Mesothelial cell of epicardium (in vitro differentiated cells): ENCODE results near the gene KCNK15. TPM values are rescaled to one million over a fixed set of nuclear protein-coding genes. Genes with fewer than 3 reads are reported as not detected.

Experiments used
- DNase-seq, 2 experiments: peaks; one replicate each; pipeline ENCODE4 v3.0.0; 2021; ENCODE audit warnings: low spot score in 2 of 2; ENCODE audit not compliant: unreplicated experiment in 2 of 2
- H3K27ac Mint-ChIP-seq: 2 replicates; pipeline ENCODE4 v1.8.0; 2021; ENCODE audit warnings: mixed read lengths
- H3K27me3 Mint-ChIP-seq: 2 replicates; pipeline ENCODE4 v1.8.0; 2021; ENCODE audit warnings: low read depth, mixed read lengths
- H3K36me3 Mint-ChIP-seq: 2 replicates; pipeline ENCODE4 v1.8.0; 2021; ENCODE audit warnings: mixed read lengths
- H3K4me1 Mint-ChIP-seq: 2 replicates; pipeline ENCODE4 v1.8.0; 2021; ENCODE audit warnings: mixed read lengths
- H3K4me3 Mint-ChIP-seq: 2 replicates; pipeline ENCODE4 v1.8.0; 2021; ENCODE audit warnings: mild to moderate bottlenecking, moderate library complexity, mixed read lengths
- H3K9me3 Mint-ChIP-seq: 2 replicates; pipeline ENCODE4 v1.8.0; 2021; ENCODE audit warnings: mixed read lengths
- total RNA-seq: library from RNA; stranded (reverse); gene quantifications from 3 replicates; pipeline ENCODE4 v1.2.1, GENCODE V29; 2021
- TF ChIP-seq, protein P1 (sequence below): fragments of 200-600 bp; sonication (generic); IDR thresholded peaks from one replicate; pipeline ENCODE4 v1.5.0; 2021; ENCODE audit warnings: antibody characterized with exemption; ENCODE audit not compliant: unreplicated experiment

The KCNK15 gene
- total RNA-seq, 1 donor from 2014 or later = 0.27 TPM

DNA sequence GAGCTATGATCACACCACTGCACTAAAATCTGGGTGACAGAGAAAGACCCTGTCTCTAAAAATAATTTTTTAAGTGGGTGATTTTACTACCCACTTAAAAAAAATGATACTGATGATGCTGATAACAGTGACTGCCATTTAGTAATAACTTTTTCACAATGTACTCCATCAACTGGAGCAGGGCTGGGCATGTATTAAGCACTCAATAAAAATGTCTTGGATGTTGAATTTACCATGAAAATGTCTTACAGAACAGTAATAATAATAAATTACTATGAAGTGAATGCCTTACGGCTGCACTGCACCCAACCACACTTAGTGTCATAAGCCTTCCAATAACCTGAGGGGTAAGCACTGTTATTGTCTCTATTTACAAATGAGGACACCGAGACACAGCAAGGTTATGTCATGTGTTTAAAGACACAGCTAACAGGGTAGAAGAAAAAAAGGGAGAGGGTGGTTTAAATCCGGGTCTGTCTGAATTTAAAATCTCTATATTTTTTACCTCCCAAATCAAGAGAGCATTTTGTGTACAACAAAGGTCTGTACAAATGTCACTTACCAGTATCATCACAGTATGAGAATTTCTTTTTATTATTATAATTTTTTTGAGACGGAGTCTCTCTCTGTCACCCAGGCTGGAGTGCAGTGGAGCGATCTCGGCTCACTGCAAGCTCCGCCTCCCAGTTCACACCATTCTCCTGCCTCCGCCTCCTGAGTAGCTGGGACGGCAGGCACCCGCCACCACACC lies 43.2 kb downstream of the KCNK15 start:
- TF ChIP-seq, protein P1, sequence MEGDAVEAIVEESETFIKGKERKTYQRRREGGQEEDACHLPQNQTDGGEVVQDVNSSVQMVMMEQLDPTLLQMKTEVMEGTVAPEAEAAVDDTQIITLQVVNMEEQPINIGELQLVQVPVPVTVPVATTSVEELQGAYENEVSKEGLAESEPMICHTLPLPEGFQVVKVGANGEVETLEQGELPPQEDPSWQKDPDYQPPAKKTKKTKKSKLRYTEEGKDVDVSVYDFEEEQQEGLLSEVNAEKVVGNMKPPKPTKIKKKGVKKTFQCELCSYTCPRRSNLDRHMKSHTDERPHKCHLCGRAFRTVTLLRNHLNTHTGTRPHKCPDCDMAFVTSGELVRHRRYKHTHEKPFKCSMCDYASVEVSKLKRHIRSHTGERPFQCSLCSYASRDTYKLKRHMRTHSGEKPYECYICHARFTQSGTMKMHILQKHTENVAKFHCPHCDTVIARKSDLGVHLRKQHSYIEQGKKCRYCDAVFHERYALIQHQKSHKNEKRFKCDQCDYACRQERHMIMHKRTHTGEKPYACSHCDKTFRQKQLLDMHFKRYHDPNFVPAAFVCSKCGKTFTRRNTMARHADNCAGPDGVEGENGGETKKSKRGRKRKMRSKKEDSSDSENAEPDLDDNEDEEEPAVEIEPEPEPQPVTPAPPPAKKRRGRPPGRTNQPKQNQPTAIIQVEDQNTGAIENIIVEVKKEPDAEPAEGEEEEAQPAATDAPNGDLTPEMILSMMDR = no peak
- no peak overlapping the region for H3K27ac Mint-ChIP-seq
- DNase-seq = no peak
- no peak overlapping the region for H3K4me3 Mint-ChIP-seq
- no peaks in the 10 kb centered on the region for H3K4me1 Mint-ChIP-seq
- peaks cover 21% of the 10 kb centered on the region for H3K27me3 Mint-ChIP-seq
- no peaks in the 10 kb centered on the region for H3K36me3 Mint-ChIP-seq
- no peaks in the 10 kb centered on the region for H3K9me3 Mint-ChIP-seq

DNA sequence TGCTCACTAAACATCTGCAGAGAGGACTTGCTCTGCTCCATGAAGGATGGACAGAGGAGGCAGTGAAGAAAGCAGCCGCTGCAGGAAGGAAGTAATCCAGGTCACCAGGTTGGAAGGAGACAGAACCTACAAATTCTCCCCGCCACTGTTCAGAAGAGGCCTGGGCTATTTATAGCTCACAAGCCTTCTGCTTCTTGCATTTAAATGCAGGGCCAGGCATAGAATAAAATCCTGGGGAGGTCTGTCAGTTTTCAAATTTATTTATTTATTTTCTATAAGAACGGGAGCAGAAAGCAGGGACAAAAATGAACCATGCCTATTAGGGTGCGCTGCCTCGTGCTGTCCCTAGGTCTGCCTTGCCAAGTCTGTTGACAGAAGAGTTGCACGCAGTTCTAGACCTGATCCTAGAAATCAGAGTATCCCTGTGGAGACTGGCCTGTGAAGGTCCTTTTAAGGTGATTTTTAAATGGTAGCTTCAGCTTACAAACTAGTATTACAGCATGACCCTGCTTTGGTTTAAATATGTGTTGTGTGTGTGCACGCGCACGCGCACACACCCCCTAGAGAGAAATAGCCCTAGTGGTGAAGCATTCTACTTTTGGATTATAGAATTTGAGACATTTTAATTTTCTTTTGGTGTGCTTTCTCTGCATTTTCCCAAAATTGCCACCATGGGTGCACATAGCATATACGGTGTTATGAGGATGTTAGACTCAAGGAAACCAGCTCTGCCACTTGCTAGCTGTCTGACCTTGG lies 45.2 kb downstream of the KCNK15 start:
- H3K36me3 Mint-ChIP-seq = no peaks in the 10 kb centered on the region
- H3K27me3 Mint-ChIP-seq = peaks cover 12% of the 10 kb centered on the region
- no peak overlapping the region for H3K27ac Mint-ChIP-seq
- DNase-seq = no peak
- H3K4me3 Mint-ChIP-seq = no peak overlapping the region
- H3K9me3 Mint-ChIP-seq = no peaks in the 10 kb centered on the region
- TF ChIP-seq, protein P1 = no peak
- H3K4me1 Mint-ChIP-seq = no peaks in the 10 kb centered on the region

- no peak overlapping the region for H3K4me3 Mint-ChIP-seq
- H3K27me3 Mint-ChIP-seq = peaks cover 18% of the 10 kb centered on the region
- no peaks in the 10 kb centered on the region for H3K4me1 Mint-ChIP-seq
- TF ChIP-seq, protein P1 = no peak
- no peak overlapping the region for H3K27ac Mint-ChIP-seq
- H3K36me3 Mint-ChIP-seq = no peaks in the 10 kb centered on the region
- no peaks in the 10 kb centered on the region for H3K9me3 Mint-ChIP-seq
- DNase-seq = no peak
These were observed 47.1 kb downstream of the KCNK15 start for GRCh38 chr20:44792796-44793195.

- Mint-ChIP-seq H3K9me3 (no peaks in the 10 kb centered on the region), H3K27ac (no peak overlapping the region), H3K4me3 (no peak overlapping the region), H3K4me1 (no peaks in the 10 kb centered on the region), H3K36me3 (no peaks in the 10 kb centered on the region), H3K27me3 (peaks cover 20% of the 10 kb centered on the region)
- TF ChIP-seq, protein P1 = no peak
- no peak for DNase-seq
These were observed 50.2 kb downstream of the KCNK15 start for GRCh38 chr20:44795836-44796235.

- H3K9me3 Mint-ChIP-seq = no peaks in the 10 kb centered on the region
- H3K27me3 Mint-ChIP-seq = peaks cover 20% of the 10 kb centered on the region
- no peaks in the 10 kb centered on the region for H3K4me1 Mint-ChIP-seq
- H3K4me3 Mint-ChIP-seq = no peak overlapping the region
- TF ChIP-seq, protein P1 = no peak
- no peak overlapping the region for H3K27ac Mint-ChIP-seq
- H3K36me3 Mint-ChIP-seq = no peaks in the 10 kb centered on the region
- no peak for DNase-seq
These were observed 50.6 kb downstream of the KCNK15 start for GRCh38 chr20:44796311-44796710.
